ENCODE data around the gene GRPEL2. TPM values are rescaled to one million over a fixed set of nuclear protein-coding genes. Genes with fewer than 3 reads are reported as not detected.

Gene GRPEL2
- total RNA-seq, 1 donor = 4.0 TPM

DNA sequence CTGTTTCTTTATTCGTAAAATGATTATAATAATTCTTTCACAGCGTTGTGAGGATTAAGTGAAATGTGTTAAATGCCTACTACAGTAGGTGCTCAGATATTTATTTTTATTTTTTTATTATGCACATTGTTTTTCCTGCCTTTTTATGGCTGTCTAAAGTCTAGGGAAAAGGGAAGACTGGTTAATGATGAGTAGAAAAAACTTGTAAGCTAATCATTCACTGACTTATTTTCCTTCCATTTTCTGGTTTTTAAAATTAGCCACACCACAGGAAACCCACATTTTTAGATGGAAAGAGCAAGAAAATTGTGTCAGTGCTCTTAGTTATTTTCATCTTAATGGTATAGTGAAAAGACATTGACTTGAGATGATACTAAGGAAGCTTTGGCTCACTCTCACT lies 8.6 kb downstream of the GRPEL2 start:
- DNase-seq (ENCODE audit: low read depth in 2 of 3, low spot score in 2 of 3) = no peak

DNA sequence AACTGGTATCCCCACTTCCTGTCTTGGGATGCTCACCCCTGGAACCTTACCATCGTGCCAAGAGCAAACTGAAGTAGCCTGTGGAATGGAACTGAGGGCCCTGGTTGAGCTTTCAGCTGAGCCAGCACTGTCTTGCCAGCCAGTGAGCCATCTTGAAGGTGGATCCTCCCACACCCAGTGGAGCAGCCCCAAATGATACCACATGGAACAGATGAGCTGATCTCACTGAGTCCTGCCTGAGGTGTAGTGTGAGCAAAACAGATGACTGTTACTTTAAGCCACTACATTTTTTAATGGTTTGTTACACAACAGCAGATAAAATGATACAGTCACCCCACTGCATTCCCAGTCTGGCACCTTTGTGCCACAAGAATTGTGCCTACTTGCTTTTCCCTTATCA lies 10.4 kb downstream of the GRPEL2 start:
- DNase-seq (ENCODE audit: low read depth in 2 of 3, low spot score in 2 of 3) = no peak

DNA sequence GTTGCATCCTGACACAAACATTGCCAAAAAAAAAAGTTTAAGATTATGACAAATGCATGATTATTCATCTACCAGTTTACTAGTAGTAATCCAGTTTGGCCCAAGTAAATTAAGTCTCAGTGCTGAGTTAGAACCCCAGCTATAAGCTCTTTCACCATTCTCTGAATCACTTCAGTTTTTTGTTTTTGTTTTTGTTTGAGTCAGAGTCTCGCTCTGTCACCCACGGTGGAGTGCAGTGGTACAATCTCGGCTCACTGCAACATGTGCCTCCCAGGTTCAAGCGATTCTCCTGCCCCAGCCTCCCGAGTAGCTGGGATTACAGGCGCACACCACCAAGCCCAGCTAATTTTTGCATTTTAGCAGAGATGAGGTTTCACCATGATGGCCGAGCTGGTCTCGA lies 11.1 kb downstream of the GRPEL2 start:
- DNase-seq (ENCODE audit: low read depth in 2 of 3, low spot score in 2 of 3) = no peak

DNA sequence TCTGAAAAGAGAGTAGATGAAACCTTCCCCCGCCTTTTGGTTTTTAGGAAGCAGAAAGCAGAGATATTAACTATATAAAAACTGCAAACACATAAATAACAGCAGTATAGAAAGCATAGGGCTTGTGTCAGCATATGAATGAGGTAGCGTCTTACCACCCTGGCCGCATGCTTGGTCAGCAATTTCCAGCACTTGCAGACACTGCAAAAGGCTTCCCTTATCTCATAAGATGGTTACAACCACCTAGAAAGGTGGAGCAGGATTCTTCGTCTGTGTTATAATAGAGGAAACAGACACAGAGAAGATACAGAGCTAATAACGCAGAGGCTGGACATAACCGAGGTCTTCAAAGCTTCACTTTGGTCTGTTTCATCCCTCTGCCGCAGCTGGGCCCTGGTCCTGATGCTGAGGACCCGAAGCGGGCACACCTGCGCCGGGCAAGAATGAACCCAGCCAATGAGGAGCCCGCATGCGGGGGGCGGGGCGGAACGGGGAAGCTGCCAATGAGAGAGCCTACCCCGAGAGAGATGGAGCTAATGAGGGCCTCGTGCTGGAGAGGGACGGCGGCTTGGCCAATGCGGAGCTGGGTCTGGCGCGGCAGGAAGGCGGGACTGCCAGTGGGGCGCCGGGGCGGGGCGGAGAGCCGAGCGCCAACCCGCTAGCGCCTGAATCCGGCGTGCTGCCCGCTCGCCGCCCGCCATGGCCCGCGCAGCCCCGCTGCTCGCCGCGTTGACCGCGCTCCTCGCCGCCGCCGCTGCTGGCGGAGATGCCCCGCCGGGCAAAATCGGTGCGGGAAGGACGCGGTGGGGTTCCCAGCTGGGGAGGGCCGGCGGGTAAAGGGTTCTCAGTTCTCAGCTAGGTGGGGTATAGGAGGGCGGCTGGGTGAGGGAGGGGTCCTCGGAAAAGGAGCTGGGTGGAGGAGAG lies 12.3 kb downstream of the GRPEL2 start, which contains the start of gene PCYOX1L:
Gene PCYOX1L, plus strand, starts transcription at position 677 of the 924 bp plus-strand sequence. Its CDS starts 23 bp downstream, at position 700.
- DNase-seq (ENCODE audit: low read depth in 2 of 3, low spot score in 2 of 3) = peak; percentile 67 to 97 (median 93)

DNA sequence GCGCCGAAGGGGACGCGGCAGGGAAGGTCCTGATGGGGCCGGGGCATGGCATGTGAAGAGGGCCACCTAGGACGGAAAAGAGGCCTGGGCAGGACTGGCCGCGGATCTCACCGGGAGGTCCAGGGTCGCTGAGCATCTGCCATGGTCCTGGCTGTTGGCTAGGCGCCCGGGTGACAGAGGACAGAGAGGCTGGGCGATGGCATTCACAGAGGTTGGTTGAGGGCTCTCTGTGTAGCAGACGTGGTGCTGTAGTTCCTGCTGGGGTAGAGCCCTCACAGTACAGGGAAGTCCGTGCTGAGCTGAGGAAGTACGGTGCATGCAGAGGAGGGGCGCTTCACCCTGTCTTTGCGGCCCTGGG lies 13.0 kb downstream of the GRPEL2 start:
- peak in 1 of 3 donors; percentile 36 for DNase-seq (ENCODE audit: low read depth in 2 of 3, low spot score in 2 of 3)

DNA sequence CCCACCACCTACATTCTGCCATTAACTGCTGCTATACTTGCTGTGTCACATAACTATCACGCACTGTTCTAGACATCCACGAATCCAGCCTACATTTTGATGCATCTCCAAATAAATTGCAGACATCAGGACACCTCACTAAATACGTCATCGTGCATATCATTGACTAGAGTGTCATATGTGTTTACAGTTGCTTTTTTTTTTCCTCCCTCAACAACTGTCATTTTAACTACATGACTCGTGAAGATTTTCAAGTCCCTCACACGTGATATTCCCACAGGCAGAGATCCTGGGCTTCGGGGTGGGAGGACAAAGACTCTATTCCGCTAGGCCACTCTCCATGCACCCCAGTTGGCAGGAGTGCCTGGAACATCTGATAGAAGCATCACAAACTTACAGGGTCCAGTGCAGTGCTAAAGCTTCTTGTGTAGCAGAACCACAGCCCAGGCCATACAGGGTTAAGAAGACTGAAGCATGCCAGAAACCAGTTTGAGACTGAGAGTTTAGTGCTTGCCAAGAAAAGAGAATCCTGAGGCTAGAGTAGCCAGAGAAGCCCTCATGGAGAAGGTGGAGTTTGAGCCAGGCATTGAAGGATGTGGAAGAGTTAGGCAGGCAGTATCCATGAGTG lies 13.7 kb downstream of the GRPEL2 start:
- DNase-seq (ENCODE audit: low read depth in 2 of 3, low spot score in 2 of 3) = no peak

DNA sequence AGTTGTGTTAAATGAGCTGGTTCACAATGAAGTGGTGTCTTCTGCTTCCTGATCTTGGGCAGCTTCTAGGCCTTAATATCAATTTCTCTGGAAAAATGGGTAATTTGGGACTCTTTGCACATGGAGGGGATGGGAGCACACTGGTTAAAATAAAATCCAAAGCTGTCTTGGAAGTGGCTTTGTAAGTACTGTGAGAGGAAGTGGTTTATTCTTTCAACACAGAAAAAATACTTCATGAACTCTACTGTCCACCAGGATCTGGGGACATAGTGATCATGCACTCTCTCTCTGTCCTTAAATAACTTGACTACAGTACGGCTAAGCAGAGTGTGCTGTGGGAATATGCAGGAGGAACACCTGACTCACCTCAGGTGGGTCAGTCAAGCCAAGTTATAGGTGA lies 15.0 kb downstream of the GRPEL2 start:
- no peak for DNase-seq (ENCODE audit: low read depth in 2 of 3, low spot score in 2 of 3)

DNA sequence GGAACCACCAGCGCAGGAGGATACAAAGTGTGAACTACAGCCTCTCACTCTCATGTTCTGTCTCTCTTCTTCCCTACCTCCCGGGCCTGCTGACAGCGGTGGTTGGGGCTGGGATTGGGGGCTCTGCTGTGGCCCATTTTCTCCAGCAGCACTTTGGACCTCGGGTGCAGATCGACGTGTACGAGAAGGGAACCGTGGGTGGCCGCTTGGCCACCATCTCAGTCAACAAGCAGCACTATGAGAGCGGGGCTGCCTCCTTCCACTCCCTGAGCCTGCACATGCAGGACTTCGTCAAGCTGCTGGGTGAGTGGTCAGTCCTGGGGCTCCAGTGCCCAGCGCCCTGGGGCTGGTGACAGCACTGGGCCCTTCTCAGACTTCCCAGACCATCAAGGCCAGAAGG lies 17.2 kb downstream of the GRPEL2 start:
- DNase-seq (ENCODE audit: low read depth in 2 of 3, low spot score in 2 of 3) = no peak

DNA sequence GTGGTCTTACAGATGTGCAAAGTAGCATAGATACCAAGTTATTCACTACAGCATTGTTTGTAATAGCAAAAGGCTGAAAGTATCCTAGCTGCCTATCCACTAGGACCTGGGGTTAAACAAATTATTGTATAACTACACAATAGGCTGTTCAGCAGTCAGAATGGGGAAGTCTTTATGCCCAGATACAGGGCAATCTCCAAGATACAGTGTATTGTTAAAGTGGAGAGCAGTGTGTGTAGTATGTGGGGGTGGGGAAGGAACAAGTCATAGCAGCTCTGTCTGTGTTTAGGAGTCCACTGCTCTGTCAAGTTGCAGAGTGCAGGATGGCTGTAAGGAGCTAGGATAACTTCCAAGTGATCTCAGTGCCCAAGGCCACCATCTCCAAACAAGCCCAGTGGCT lies 18.1 kb downstream of the GRPEL2 start:
- DNase-seq (ENCODE audit: low read depth in 2 of 3, low spot score in 2 of 3) = peak in 1 of 3 donors; percentile 18

DNA sequence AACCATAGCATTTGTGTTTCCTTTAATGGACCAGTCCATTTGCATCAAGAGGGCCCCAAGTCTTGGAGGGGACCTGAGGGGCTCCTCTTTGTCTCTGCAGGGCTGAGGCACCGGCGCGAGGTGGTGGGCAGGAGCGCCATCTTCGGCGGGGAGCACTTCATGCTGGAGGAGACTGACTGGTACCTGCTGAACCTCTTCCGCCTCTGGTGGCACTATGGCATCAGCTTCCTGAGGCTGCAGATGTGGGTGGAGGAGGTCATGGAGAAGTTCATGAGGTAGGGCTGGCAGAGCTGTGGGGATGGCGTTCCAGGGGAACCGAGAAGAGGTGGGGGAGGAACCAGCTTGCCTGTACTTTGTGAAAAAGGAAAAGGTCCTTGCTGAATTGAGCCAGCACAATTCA lies 18.6 kb downstream of the GRPEL2 start:
- no peak for DNase-seq (ENCODE audit: low read depth in 2 of 3, low spot score in 2 of 3)

DNA sequence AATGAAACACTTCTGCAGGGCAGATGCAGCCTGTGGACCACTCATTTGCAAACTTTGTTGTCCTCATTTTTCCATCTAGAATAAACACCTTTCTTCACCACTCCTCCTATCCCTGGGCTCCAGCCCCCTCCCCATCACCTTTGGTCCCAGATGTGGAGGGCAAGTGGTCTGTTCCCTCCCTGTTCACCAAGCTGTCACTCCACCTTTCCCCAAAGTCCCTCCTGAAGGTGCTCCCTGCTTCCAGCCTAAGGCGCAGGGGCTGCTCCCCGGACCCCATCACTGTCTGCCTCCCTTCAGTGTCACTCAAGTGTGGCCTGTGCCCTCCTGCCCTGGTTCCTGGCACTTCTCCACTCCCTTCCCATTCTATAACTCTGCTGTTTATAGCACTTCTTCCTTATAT lies 19.4 kb downstream of the GRPEL2 start:
- no peak for DNase-seq (ENCODE audit: low read depth in 2 of 3, low spot score in 2 of 3)

DNA sequence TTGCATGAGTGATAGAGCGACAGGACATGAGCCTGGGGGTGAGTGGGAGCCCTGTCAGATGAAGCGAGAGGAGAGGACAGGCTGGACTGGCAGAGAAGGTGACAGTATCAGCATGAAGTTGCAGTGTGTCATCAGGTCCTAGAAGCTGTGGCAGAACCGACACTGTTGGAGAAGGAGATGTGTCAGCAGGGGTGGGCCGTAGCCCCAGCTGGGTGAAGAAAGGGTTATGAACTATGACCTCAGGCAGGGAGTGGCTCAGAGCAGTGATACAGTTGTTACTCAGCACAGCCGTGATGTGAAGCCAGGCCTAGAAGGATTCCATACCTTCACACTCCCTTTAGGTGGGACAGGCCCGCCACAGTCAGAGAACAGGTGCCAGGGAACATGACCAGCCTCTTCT lies 20.1 kb downstream of the GRPEL2 start:
- DNase-seq (ENCODE audit: low read depth in 2 of 3, low spot score in 2 of 3) = no peak

DNA sequence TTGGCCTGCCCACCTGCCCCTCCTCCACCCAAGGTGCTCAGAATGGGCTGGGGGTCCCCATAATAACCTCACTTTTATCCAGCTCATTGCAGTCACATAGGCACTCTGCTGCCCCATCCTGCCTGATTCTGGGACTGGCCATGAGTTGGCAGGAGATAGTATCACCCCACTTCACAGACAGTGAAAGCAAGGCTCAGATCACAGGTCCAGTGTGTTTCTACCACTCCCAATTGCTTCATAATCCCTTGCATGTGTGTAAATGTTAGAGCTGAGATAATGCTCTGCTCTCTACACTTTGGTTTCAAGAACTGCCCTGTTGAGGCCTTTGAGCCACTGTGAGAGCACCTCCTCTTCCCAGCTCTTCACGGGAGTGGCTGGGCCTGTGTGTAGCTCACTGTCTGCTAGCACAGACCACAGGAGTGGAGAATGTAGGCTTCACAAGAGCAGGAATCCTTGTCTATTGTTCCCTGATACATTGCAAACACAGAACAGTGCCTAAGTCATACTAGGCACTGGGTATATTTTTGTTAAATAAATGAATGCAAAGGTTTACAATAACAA lies 20.9 kb downstream of the GRPEL2 start:
- DNase-seq (ENCODE audit: low read depth in 2 of 3, low spot score in 2 of 3) = no peak

DNA sequence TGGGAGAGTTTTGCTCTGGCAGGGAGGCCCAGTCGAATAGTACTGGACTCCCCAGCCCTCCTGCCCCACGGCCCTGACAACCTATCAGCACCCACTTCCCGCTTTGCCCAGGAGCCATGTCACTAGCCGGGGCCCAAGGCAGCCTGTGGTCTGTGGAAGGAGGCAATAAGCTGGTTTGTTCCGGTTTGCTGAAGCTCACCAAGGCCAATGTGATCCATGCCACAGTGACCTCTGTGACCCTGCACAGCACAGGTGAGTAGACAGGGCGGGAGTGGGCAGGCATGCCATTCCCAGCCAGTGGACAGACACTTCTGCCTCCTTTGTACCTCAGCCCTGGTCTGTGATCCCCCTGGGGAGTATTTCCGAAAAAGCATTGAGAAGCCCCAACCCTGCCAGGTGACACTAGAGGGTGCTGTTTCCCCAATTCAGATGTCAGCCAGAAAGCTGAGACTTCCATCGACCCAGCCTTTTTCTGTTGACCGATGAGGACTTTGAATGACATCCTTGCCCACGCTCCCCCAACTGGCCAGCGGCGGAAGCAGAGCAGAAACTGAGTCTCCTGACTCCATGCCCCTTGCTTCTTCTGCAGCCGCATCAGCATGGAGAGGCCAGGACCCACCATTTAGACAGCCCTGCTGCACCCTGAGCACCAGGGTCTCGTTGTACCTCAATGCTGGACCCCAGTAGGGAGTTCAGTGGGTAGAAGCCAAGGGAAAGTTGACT lies 22.1 kb downstream of the GRPEL2 start:
- DNase-seq (ENCODE audit: low read depth in 2 of 3, low spot score in 2 of 3) = peak in 1 of 3 donors; percentile 65

DNA sequence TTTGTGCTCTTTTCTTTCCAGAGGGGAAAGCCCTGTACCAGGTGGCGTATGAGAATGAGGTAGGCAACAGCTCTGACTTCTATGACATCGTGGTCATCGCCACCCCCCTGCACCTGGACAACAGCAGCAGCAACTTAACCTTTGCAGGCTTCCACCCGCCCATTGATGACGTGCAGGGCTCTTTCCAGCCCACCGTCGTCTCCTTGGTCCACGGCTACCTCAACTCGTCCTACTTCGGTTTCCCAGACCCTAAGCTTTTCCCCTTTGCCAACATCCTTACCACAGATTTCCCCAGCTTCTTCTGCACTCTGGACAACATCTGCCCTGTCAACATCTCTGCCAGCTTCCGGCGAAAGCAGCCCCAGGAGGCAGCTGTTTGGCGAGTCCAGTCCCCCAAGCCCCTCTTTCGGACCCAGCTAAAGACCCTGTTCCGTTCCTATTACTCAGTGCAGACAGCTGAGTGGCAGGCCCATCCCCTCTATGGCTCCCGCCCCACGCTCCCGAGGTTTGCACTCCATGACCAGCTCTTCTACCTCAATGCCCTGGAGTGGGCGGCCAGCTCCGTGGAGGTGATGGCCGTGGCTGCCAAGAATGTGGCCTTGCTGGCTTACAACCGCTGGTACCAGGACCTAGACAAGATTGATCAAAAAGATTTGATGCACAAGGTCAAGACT lies 22.8 kb downstream of the GRPEL2 start:
- no peak for DNase-seq (ENCODE audit: low read depth in 2 of 3, low spot score in 2 of 3)

DNA sequence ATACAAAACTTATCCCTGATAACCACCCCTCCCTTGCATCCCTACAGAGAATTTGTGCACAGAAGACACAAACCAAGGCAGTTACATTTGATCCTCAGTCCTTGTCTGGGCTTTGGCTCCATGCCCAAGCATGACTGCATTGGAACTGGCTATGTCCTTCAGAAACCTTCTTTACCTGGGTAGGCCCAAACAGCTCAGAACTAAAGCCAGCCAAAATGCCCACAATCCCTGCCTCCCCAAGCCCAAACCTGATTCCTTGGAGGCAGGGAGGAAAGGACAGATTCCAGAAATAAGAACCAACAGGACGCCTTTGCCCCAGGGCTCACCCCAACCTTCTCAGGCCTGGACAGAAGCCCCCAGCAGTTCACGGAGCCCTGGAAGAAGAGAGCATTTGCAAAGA lies 25.6 kb downstream of the GRPEL2 start:
- DNase-seq (ENCODE audit: low read depth in 2 of 3, low spot score in 2 of 3) = no peak

DNA sequence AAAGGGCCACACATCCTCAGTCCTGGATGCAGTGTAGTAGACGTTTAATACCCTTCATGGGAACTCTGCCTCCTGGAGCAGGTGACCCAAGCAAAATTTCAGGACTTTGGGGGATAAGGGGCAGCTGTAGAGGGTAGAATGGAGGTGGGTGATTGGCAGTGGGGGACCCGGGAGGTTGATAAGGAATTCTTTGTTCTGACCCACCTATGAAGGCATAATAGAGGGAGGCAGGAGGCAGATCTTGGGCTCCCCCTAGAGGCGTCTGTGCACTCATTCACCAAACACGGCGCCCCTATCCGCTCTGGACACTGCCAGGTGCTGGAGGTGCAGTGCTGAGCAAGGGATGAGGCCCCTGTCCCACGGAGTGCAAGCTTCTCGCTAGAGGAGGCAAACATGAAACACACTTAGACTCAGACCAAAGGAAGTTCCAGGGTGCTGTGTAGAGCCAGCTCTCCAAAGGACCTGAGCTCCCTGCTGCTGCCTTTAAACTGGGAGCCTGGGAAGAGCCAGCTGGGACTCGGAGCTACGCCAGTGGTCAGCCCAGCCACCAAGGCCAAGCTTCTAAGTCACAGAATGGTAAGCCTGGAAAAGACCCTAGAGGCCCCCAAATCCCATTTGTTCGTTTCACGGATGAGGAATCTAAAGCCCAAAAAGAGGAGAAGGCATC lies 26.1 kb downstream of the GRPEL2 start:
- peak in 2 of 3 donors; percentile 56 to 71 for DNase-seq (ENCODE audit: low read depth in 2 of 3, low spot score in 2 of 3)

DNA sequence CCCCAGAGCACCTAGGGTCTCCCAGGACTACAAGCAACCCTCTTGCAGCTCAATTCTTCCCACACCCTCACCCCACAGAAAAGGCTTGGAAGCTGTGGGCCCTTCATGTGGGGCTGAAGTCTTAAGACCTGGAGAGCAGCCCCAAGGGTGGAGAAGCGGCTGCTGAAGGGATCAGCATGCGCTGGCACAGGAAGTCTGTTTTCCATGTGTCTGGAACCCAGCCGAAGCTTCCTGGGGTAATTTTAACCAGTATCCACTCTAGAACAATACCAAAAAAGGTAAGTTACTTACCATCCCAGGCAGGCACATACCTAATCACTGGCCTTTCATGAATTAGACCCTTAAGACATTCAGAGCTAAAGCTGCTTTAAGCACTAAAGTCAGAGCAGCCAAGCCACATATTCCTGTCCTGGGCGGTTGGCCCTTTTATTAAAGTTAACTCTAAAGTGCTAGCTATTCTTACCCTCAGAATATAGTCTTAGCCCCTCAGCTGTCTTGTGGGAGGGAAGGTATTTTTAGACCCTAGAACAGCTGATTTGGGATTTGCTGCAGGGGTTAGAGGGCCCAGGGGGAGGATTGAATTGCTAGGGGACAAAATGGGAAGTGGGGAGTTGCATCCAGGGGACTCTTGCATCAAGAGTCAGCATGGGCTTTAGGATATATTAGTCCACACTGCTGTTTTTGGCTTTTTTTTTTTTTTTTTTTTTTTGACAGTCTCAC lies 26.9 kb downstream of the GRPEL2 start:
- no peak for DNase-seq (ENCODE audit: low read depth in 2 of 3, low spot score in 2 of 3)

DNA sequence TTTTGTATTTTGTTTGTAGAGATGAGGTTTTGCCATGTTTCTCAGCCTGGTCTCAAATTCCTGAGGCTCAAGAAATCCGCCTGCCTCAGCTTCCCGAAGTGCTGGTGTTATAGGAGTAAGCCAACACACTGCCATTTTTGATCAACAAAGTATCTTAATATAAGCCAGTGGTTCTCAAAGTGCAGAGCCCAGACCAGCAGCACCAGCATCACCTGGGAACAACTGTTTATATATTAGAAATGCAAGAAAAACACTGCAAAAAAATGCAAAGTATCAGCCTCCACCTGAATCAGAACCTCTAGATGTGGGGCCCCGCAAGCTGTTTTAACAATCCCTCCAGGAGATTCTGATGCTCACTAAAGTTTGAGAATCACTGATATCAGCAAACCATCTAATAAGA lies 27.6 kb downstream of the GRPEL2 start:
- no peak for DNase-seq (ENCODE audit: low read depth in 2 of 3, low spot score in 2 of 3)

All from hematopoietic multipotent progenitor cell (in vitro differentiated cells).